Activated CD4-positive, alpha-beta T cell treated with anti-CD3 and anti-CD28 coated beads, Interleukin-2, amount 10 ng/mL, durations not matched to agents 24 days and 14 days (primary cell): ENCODE results near the gene LGALS9C. TPM values are rescaled to one million over a fixed set of nuclear protein-coding genes. Genes with fewer than 3 reads are reported as not detected.
A peak's percentile ranks its signal among the peaks of the same experiment; 100 is the strongest.
"Not testable (repeated sequence)": the region's sequence is repeated elsewhere in the genome, so short reads cannot be mapped to it uniquely, and the experiment has no call there.

Source experiments
- DNase-seq: peaks from one replicate; pipeline ENCODE4 v3.0.0; 2022
- H3K27ac Mint-ChIP-seq: one replicate; pipeline ENCODE4 v1.8.0; 2022; ENCODE audit warnings: mild to moderate bottlenecking, mixed read lengths
- H3K27me3 Mint-ChIP-seq: one replicate; pipeline ENCODE4 v1.8.0; 2022; ENCODE audit warnings: mixed read lengths
- H3K36me3 Mint-ChIP-seq: one replicate; pipeline ENCODE4 v1.8.0; 2022; ENCODE audit warnings: low read depth, mild to moderate bottlenecking, mixed read lengths
- H3K4me1 Mint-ChIP-seq: one replicate; pipeline ENCODE4 v1.8.0; 2021; ENCODE audit warnings: mixed read lengths
- H3K4me3 Mint-ChIP-seq: one replicate; pipeline ENCODE4 v1.8.0; 2022; ENCODE audit warnings: mild to moderate bottlenecking, moderate library complexity, mixed read lengths
- H3K9me3 Mint-ChIP-seq: one replicate; pipeline ENCODE4 v1.8.0; 2021; ENCODE audit warnings: mixed read lengths
- intact Hi-C: fragments of 100-400 bp; cut with micrococcal nuclease; formaldehyde crosslinking; loops from one replicate; pipeline ENCODE4 v1.15.1; 2023
- total RNA-seq: library from RNA; stranded (reverse); gene quantifications from 2 replicates; pipeline ENCODE4 v1.2.3, GENCODE V29; 2022

The LGALS9C gene
- total RNA-seq = not detected in 2 replicates

DNA sequence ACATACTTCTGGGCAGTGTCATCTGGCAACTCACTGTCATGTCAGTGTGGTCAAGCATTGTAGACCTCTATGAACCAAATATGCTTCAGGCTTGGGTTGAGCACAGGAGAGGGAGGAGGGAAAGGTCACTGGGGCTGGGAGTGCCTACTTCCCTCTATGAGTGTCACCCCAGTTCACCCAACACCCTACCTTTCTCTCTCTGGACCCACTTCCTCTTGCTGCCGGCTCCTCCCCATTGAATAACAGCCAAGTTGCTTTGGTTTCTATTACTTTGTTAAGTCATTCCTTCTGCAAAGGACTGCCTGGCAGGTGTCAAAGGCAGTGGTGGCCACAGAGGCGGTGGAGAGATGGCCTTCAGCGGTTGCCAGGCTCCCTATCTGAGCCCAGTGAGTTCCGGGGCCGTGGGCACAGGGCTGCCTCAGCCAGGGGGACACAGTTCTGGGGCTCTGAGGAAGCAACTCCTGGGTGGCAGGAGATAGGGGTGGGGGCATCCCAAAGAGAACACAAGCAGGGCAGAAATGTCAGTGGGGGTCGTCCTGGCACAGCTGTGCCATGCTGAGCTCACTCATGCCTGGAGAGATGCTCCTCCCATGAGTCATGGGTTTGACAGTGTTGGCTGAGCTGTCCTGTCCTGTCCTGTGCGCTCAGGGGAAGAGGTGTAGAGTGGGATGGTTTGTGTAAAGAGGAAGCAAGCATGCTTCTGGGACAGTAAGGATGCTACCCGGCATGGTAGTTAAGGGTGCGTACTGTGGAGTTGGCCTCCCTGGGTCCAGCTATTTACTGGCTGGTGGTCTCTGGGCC lies at the start of gene LGALS9C:
Gene LGALS9C, plus strand, starts transcription at position 282 of the 801 bp plus-strand sequence. Its CDS starts 66 bp downstream, at position 348.
- H3K4me3 Mint-ChIP-seq = peak within 1 kb of the TSS; percentile 57

DNA sequence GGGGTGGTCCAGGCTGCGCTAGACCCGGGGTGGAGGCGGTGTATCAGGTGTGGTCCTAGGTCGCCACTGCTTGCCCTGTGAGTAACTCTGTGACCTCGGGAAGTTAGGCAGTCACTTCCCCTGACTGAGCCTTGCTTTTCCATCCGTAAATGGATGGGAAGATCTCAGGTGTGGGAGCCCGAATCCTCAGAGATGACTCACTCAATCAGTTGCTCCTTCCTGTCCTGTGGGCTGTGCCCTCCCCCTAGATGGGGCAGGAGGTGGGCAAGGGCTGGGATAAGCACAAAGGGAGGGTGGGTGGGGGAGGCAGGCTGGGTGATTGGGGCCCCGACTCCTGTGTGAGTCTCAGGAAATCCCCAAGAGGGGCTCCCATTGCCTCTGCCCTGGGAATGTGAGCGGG lies 44.4 kb upstream of the LGALS9C start:
- H3K36me3 Mint-ChIP-seq, H3K4me3 Mint-ChIP-seq, H3K27me3 Mint-ChIP-seq, H3K9me3 Mint-ChIP-seq, H3K4me1 Mint-ChIP-seq, intact Hi-C loops, DNase-seq, H3K27ac Mint-ChIP-seq: not testable (repeated sequence)

More for the DNA sequence above, at the start of gene LGALS9C:
- intact Hi-C loops, H3K9me3 Mint-ChIP-seq, H3K27me3 Mint-ChIP-seq, H3K36me3 Mint-ChIP-seq, H3K4me1 Mint-ChIP-seq: not testable (repeated sequence)
- H3K27ac Mint-ChIP-seq = peak within 1 kb of the TSS; percentile 8
- DNase-seq = peak; percentile 68

DNA sequence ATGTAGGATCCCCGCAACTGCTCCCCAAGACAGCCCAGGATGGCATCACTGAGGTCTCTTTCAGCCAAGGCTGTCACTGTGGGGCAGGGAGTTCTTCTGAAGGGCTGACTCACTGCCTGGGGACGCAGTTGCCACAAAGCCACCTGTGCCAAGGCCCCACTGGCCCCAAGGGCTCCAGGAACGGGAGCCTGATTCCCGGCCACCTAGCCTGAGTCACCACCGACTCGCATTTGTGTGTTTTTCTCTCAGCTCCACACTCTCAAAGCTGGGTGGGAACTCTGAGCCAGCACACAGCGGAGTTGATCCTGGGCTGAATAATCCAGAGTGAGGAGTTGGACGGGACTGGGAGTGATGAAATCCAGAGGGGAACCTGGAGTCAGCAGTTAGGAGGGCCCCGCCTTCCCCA lies 37.1 kb upstream of the LGALS9C start:
- H3K9me3 Mint-ChIP-seq, H3K27ac Mint-ChIP-seq, H3K27me3 Mint-ChIP-seq, H3K4me3 Mint-ChIP-seq, intact Hi-C loops, H3K4me1 Mint-ChIP-seq, DNase-seq, H3K36me3 Mint-ChIP-seq: not testable (repeated sequence)

DNA sequence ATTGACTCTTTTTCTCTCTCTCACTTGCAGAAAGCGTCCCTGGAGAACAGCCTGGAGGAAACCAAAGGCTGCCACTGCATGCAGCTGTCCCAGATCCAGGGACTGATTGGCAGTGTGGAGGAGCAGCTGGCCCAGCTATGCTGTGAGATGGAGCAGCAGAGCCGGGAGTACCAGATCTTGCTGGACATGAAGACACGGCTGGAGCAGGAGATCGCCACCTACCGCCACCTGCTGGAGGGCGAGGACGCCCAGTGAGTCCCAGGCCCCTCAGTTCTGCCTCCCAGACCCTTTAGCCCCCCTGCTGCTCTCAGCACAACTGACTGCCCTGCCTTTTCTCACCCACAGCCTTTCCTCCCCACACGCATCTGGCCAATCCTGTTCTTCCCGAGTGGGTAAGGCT lies 34.5 kb upstream of the LGALS9C start:
- intact Hi-C loops, H3K27ac Mint-ChIP-seq, H3K4me1 Mint-ChIP-seq, H3K4me3 Mint-ChIP-seq, H3K27me3 Mint-ChIP-seq, H3K36me3 Mint-ChIP-seq, H3K9me3 Mint-ChIP-seq: not testable (repeated sequence)
- peak; percentile 84 for DNase-seq

DNA sequence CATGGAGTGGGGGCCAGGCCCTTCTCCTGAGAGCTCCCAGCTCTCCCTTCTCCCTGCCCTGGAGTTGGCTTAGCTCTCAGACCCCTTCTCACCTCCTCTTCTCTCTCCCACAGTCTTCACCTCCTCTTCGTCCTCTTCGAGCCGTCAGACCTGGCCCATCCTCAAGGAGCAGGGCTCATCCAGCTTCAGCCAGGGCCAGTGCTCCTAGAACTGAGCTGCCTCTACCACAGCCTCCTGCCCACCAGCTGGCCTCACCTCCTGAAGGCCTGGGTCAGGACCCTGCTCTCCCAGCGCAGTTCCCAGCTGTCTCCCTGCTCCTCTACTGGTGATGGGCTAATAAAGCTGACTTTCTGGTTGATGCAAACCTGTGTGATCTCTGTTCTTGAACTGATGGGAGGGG lies 34.1 kb upstream of the LGALS9C start:
- H3K4me3 Mint-ChIP-seq, H3K27me3 Mint-ChIP-seq, H3K36me3 Mint-ChIP-seq, DNase-seq, H3K27ac Mint-ChIP-seq, H3K9me3 Mint-ChIP-seq, H3K4me1 Mint-ChIP-seq, intact Hi-C loops: not testable (repeated sequence)

DNA sequence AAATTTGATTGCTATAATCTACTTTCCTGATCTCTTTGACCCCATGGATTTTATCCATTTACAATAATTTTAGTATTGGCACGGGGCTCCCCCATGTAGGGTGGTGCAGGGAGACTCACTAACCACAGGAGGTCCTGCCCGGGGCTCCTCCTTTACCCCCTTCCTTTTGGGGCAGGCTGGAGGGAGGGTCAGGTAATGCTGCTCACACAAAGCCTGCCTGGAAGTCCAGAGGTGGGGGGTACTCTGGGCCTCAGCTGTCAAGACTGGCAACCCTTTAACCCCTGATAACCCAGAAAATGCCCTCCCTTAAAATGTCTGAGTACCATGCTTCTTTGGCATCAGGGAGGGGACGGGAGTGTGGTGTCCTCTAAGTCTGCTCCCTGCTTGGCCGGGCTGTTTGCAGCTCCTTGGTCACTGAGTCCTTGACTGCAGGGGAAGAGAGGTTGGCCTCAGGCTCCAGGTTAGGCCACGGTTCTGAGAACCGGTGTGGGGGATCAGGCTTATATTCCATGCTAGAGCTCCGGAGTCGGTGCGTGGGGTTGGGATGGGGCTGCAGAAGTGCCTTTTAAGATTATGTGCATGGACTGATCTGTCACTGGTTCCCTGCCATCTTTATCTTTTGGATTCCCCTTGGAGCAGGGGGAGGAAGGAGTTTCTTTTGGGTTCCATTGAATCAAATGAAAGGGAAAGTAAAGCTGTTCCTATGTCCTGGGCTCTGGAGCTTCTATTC lies 28.9 kb upstream of the LGALS9C start:
- intact Hi-C loops, DNase-seq, H3K27ac Mint-ChIP-seq, H3K27me3 Mint-ChIP-seq, H3K4me3 Mint-ChIP-seq, H3K4me1 Mint-ChIP-seq, H3K9me3 Mint-ChIP-seq, H3K36me3 Mint-ChIP-seq: not testable (repeated sequence)

DNA sequence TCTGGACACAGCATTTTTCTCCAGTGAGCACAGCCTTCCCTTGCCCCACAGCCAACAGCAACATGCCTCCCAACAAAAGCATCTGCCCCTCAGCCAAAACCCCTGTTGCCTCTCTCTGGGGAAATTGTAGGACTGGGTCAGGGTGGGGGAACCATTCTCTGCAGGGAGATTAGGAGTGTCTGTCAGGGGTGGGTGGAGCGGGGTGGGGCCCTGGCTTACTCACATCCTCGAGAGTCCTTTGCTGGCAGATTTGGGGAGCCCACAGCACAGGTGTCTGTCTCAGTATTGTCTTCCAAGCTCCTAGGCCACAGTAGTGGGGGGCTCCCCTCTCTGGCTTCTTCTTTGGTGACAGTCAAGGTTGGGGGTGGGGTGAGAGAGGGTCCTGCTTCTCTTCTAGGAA lies 28.3 kb upstream of the LGALS9C start:
- H3K4me1 Mint-ChIP-seq, intact Hi-C loops, H3K36me3 Mint-ChIP-seq, H3K9me3 Mint-ChIP-seq, H3K27me3 Mint-ChIP-seq, H3K4me3 Mint-ChIP-seq, H3K27ac Mint-ChIP-seq, DNase-seq: not testable (repeated sequence)

DNA sequence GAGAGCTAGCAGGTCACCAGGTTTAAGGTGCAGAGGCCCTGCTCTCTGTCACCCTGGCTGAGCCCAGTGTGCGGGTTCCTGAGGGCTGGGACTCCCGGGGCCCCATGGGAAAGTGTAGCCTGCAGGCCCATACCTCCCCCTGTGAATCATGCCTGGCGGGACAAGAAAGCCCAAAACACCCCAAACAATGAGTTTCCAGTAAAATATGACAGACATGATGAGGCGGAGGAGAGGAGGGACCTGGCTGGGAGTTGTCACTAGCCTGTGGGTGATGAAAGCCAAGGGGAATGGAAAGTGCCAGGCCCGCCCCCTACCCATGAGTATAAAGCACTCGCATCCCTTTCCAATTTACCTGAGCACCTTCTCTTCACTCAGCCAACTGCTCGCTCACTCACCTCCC lies 26.8 kb upstream of the LGALS9C start:
- intact Hi-C loops, DNase-seq, H3K27me3 Mint-ChIP-seq, H3K36me3 Mint-ChIP-seq, H3K27ac Mint-ChIP-seq, H3K4me3 Mint-ChIP-seq, H3K9me3 Mint-ChIP-seq, H3K4me1 Mint-ChIP-seq: not testable (repeated sequence)

DNA sequence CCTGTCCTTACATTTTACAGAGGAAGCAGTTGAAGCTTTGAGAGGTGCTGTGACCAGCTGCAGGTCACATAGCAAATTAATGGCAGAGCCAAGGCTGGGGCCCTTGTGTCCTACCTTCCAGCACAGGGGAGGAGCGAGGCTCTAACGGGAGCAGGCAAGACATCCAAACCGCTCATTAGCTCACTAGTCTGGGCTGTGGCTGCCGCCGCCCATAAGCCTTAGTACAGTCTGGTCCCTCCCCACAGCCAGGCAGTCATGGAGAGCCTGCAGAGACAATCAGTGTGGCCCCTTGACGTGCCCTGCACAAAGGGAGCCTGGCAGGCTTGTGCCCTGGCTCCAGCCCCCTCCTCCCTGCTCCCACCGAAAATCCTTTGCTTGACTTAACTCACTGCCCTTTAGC lies 25.6 kb upstream of the LGALS9C start:
- H3K36me3 Mint-ChIP-seq, H3K4me3 Mint-ChIP-seq, H3K27ac Mint-ChIP-seq, DNase-seq, H3K27me3 Mint-ChIP-seq, H3K4me1 Mint-ChIP-seq, H3K9me3 Mint-ChIP-seq, intact Hi-C loops: not testable (repeated sequence)

DNA sequence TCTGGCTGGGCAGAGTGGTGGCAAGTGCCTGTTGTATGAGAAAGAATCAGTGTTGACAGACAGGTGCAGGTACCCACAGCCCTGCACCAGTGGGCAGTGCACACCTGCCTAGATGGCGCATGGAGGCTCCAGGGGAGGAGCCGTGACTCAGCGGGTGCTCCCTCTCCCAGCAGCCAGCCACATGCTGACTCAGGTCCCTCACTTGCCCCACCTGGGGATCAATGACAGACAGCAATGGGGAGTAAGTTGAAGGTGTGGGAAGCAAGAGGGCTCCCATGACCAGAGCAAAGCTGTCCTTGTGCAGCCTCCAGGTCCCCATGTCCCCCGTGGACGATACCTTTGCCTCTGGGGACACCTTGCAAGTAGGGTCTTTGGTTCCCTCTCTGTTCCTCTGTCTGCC lies 24.6 kb upstream of the LGALS9C start:
- H3K27me3 Mint-ChIP-seq, H3K9me3 Mint-ChIP-seq, H3K27ac Mint-ChIP-seq, intact Hi-C loops, DNase-seq, H3K4me3 Mint-ChIP-seq, H3K4me1 Mint-ChIP-seq, H3K36me3 Mint-ChIP-seq: not testable (repeated sequence)

DNA sequence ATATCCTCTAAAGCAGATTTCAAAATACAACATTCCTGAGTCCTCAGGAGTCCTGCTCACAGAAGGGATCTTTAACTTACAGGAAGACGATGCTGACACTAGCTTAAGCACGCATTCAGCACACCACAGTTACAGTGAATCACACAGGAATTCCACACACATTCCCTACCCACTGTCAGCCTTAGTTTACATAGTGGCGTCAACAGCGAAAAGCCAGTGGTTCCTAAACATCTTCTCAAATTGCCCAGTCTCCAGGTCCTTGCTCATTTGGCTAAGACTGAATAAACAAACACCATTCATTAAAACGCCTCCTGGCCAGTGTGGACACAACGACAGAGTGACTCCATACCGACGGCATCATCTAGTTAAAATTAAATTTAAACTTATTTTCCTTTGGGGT lies 17.6 kb upstream of the LGALS9C start:
- H3K4me1 Mint-ChIP-seq, intact Hi-C loops, H3K27me3 Mint-ChIP-seq, H3K27ac Mint-ChIP-seq, H3K4me3 Mint-ChIP-seq, H3K9me3 Mint-ChIP-seq, H3K36me3 Mint-ChIP-seq, DNase-seq: not testable (repeated sequence)

DNA sequence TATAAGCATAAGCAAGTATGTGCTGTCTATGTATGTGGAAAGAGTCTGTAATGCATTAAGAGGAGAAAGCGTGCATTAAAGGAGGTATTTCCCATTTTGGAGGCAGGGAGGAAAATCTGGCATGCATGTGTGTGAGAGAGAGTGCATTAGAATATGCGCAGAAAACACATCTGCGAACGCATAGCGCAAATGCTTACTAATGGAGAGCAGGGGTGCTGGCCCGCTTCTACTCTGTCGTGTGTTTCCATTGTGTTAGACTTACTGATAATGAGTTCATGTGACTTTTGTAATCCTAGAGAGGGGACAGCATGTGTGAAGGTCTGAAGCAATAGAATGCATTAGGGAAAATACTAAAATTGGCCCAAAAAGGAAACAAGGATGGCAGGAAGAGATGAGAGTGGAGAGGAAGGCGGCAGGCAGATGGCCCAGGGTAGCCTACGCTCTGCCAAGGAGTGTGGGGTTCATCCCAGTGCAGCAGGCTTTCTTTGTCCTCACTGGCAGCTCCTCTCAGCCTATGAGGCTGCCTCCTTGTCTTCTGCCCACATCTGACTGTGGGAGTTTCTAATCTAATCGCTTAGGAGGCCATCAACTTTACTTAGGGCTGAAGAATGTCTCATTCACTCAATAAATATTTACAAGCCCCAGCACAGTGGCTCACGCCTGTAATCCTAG lies 12.6 kb upstream of the LGALS9C start:
- not testable (repeated sequence) for H3K27ac Mint-ChIP-seq, H3K36me3 Mint-ChIP-seq, H3K4me3 Mint-ChIP-seq

DNA sequence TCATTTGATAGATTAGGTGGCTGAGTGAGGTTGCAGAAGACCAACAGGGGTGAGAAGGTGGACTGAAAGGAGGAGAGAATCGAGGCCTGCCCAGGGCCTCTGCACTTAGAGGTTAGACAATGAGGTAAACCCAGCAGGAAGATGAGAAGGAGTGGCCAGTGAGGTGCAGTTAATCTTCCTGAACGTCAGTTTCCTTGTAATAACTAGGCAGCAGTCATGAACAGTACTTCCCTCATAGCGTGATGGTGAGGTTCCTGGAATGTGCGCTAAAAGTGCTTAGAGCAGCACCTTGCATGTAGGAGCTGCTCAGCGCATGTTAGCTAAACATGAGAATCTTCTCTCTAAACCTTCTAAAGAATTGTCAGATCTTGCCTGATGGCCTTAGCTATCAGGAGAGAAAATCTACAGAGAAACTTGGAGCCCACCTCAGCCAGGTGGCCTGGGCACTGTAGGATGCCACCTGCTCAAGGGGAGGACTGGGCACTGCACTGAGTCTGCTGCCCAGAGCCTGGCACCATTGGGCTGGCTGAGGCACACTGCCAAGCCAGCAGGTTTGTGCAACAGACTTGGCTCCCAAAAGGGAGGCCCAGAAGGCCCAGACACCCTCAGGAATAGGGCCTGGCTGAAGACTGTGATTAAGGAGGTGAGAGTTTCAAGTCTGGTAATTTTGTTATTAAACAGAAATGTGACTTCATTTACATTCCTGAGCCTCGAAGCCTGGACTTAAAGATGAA lies 10.2 kb upstream of the LGALS9C start:
- DNase-seq, H3K27ac Mint-ChIP-seq, H3K4me1 Mint-ChIP-seq, H3K4me3 Mint-ChIP-seq, H3K36me3 Mint-ChIP-seq, H3K27me3 Mint-ChIP-seq, H3K9me3 Mint-ChIP-seq, intact Hi-C loops: not testable (repeated sequence)

More for the DNA sequence above, 12.6 kb upstream of the LGALS9C start:
- DNase-seq, H3K9me3 Mint-ChIP-seq, intact Hi-C loops, H3K27me3 Mint-ChIP-seq, H3K4me1 Mint-ChIP-seq: not testable (repeated sequence)

DNA sequence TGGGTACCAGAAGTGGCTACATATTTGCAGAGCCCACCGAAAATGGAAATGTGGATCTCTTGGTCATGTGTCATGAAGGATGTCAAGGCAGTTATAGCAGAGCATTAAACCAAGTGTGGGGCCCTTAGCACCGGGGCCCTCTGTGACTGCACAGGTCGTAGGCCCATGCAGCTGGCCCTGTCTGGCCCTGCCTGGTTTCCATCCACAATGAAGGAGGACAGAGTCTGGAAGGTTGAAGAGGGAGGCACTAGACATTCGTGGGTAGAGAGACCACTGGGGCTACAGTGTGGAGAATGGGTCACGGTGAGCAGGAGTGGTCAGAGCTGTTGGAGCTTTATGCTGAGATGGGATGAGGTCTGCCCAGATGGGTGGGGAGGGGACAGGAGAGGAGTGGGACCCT lies 9.6 kb upstream of the LGALS9C start:
- H3K4me1 Mint-ChIP-seq, intact Hi-C loops, H3K27me3 Mint-ChIP-seq, H3K4me3 Mint-ChIP-seq, DNase-seq, H3K36me3 Mint-ChIP-seq, H3K9me3 Mint-ChIP-seq, H3K27ac Mint-ChIP-seq: not testable (repeated sequence)
